Gastroesophageal sphincter (tissue), 4 donors: Measurements from ENCODE around the gene SARM1. TPM values are rescaled to one million over a fixed set of nuclear protein-coding genes. Genes with fewer than 3 reads are reported as not detected.

Experiments
- ATAC-seq: fragments of 150-250 bp; one replicate; pipeline ENCODE4 v1.9.1; 2016; ENCODE audit warnings: mild to moderate bottlenecking, moderate library complexity
- H3K27ac ChIP-seq, 4 donors: fragments of 200-600 bp; sonication (generic) in 3 of 4; 1 replicate in 3 of 4; 2 replicates in 1 of 4; pipeline ENCODE4 v1.5.1; 2016 to 2019
- H3K27me3 ChIP-seq: fragments of 200-600 bp; sonication (generic); one replicate; pipeline ENCODE4 v1.5.1; 2019
- H3K36me3 ChIP-seq, 2 donors: fragments of 200-600 bp; sonication (generic); one replicate each; pipeline ENCODE4 v1.5.1; 2019; ENCODE audit warnings: control low read depth in 1 of 2
- H3K4me1 ChIP-seq, 3 donors: fragments of 200-600 bp; sonication (generic); 1 replicate in 2 of 3; 2 replicates in 1 of 3; pipeline ENCODE4 v1.5.1; 2016 to 2019; ENCODE audit warnings: control low read depth in 2 of 3
- H3K4me3 ChIP-seq, 2 donors: fragments of 200-600 bp; sonication (generic); one replicate each; pipeline ENCODE4 v1.5.1; 2019; ENCODE audit warnings: mild to moderate bottlenecking in 1 of 2, moderate library complexity in 1 of 2
- H3K9me3 ChIP-seq, 3 donors: fragments of 200-600 bp; sonication (generic); one replicate each; pipeline ENCODE4 v1.5.1; 2017 to 2019; ENCODE audit warnings: control low read depth in 2 of 3
- CTCF ChIP-seq, 4 experiments: fragments of 200-600 bp in 2 of 4; fragments of 450-650 bp in 2 of 4; sonication (generic) in 1 of 4; IDR thresholded peaks; one replicate each; pipeline ENCODE4 v1.5.1; 2017 to 2019; ENCODE audit warnings: antibody characterized with exemption in 4 of 4, mild to moderate bottlenecking in 2 of 4, moderate library complexity in 2 of 4
- EP300 ChIP-seq: sonication (generic); formaldehyde crosslinking; IDR thresholded peaks from one replicate; pipeline ENCODE4 v1.6.1; 2017; ENCODE audit warnings: antibody characterized with exemption, mild to moderate bottlenecking
- POLR2A ChIP-seq, 2 donors: fragments of 450-650 bp; IDR thresholded peaks; one replicate each; pipeline ENCODE4 v1.6.1; 2017; ENCODE audit warnings: antibody characterized with exemption in 2 of 2, mild to moderate bottlenecking in 2 of 2, moderate library complexity in 1 of 2
- POLR2AphosphoS5 ChIP-seq: sonication (generic); formaldehyde crosslinking; IDR thresholded peaks from one replicate; pipeline ENCODE4 v1.6.1; 2017; ENCODE audit warnings: antibody characterized with exemption
- WGBS, 2 donors: methylation state at CpG; one replicate each; pipeline ENCODE4 v1.1.5; 2018; ENCODE audit warnings: low coverage in 1 of 2; 5-methylcytosine and 5-hydroxymethylcytosine counted together
- total RNA-seq, 4 donors: library from RNA; depleted of rRNA; stranded (reverse); fragments of >200 nt; gene quantifications; one replicate each; pipeline ENCODE4 v1.1.0, GENCODE V29; 2016

SARM1 gene
- total RNA-seq, 4 donors from 2014 or later, result 9.0 to 26.2 (median 20.6) TPM

DNA sequence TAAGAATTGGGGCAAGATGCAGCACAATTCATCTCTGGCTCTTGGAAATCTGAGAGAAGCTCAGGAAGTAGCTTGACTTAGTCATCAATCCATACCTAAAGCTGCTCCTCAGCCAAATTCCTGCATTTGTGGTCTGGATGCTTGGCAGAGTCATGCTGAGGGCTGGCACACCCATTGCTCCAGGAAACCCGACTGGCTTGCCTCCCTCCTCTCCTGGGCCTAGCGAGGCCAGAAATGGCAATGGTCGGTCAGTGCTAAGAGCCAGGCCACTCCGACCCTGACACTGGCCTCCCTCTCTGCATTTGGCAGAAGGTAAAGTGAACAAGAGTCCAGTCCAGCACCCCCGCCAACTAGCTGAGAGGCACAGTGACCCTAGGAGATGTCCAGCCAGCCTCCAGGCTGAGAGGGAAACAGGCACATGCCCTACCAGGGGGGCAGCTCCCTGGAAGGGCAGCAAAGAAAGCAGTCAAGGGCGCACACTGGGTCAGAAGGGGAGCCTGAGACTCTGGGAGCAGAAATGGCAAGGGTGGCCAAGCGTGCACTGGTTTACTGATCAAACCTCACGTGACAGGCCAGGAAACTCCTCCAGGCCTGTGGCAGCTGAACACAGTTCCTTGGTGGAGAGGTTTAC lies 24.1 kb upstream of the SARM1 start:
- ATAC-seq, result no peak
- 93% methylated on average over 3 of the region's 8 CpGs; no CpG with 5 or more reads in 1 of the 2 donors for WGBS, 2 donors
- no peaks in the 10 kb centered on the region for H3K27me3 ChIP-seq
- peaks cover 0 to 16% (median 0%) of the 10 kb centered on the region in 3 donors for H3K4me1 ChIP-seq
- peaks cover 0 to 99% of the 10 kb centered on the region in 2 donors for H3K36me3 ChIP-seq
- H3K4me3 ChIP-seq, result no peak overlapping the region
- H3K27ac ChIP-seq, result peak overlapping the region in 2 of 4 donors; percentile 20 to 29
- TF ChIP-seq POLR2AphosphoS5, result no peak
- TF ChIP-seq POLR2A (IDR thresholded peaks at IDR 0.05), result no peak
- TF ChIP-seq CTCF (IDR thresholded peaks at IDR 0.05), result no peak
- TF ChIP-seq EP300, result no peak
- no peaks in the 10 kb centered on the region for H3K9me3 ChIP-seq

DNA sequence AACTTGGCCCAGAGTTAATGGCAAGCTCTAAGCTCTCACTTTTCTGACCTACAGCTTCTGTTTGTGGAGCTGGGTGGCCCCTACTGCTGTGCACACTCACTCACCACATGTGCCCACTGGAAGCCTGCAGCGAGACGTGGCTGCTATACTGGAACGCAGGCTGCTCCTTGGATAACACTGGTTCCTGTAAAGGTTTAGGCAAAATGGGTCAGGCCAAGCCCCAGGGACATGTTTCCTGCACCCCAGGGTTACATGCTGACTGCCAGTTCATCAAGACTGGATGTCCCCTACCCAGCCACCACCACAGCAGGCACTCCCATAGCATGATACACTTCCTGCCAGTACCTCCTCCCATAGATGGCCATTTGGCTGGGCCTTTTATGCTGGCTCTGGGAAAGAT lies 22.5 kb upstream of the SARM1 start:
- no peak for ATAC-seq
- no peaks in the 10 kb centered on the region for H3K9me3 ChIP-seq
- TF ChIP-seq POLR2AphosphoS5, result no peak
- no peak for TF ChIP-seq EP300
- TF ChIP-seq CTCF (IDR thresholded peaks at IDR 0.05), result no peak
- TF ChIP-seq POLR2A (IDR thresholded peaks at IDR 0.05), result no peak
- H3K4me1 ChIP-seq, result peaks cover 0 to 16% (median 0%) of the 10 kb centered on the region in 3 donors
- no peak overlapping the region for H3K27ac ChIP-seq
- H3K36me3 ChIP-seq, result peaks cover 0 to 99% of the 10 kb centered on the region in 2 donors
- H3K4me3 ChIP-seq, result no peak overlapping the region
- WGBS, 2 donors, result 17% methylated on average over 1 of the region's 3 CpGs; no CpG with 5 or more reads in 1 of the 2 donors
- H3K27me3 ChIP-seq, result no peaks in the 10 kb centered on the region

GRCh38 chr17:28350271-28350670 lies 21.2 kb upstream of the SARM1 start:
- TF ChIP-seq POLR2AphosphoS5, result no peak
- Histone ChIP-seq H3K4me1 (peaks cover 0 to 21% (median 0%) of the 10 kb centered on the region in 3 donors), H3K27me3 (no peaks in the 10 kb centered on the region), H3K27ac (no peak overlapping the region), H3K4me3 (no peak overlapping the region), H3K36me3 (peaks cover 0 to 99% of the 10 kb centered on the region in 2 donors), H3K9me3 (no peaks in the 10 kb centered on the region)
- no peak for ATAC-seq
- WGBS, 2 donors, result 93% methylated on average over 3 of the region's 7 CpGs; no CpG with 5 or more reads in 1 of the 2 donors

DNA sequence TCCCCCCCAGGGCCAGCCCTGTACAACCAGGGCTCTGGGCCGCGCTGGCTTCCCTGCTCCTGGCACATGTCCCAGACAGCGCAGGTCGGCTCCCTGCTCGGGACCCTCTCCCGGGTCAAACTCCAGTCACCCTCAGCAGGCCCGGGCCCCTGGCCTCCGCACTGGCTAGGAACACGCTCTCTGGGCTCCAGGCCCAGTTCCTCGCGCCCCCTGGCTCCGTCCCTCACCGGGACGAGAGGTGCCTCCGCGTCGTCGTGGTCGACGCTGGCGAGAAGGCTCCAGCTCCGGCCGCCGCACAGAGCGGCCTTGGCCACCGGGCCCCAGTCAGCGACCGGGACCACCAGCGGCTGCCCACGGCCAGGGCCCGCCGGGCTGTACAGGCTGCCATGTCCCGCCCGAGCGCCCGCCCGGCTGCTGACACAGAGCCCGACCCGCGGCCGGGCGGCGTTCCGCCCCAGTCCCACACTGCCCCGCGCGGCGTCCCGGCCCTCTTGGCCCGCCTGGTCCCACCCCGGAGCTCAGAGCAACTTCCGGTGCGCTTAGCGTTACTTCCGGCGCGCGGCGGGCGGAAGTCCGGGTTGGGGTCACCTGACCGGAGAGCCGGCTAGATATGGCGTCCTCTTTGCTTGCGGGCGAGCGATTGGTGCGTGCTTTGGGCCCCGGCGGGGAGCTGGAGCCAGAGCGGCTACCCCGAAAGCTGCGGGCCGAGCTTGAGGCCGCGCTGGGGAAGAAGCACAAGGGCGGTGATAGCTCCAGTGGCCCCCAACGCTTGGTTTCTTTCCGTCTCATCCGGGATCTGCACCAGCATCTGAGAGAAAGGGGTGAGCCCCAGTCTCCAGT lies 14.2 kb upstream of the SARM1 start, which contains the start of gene POLDIP2:
POLDIP2 (minus strand) TSS at position 467 of the 840 bp plus-strand sequence; CDS start at position 388, 79 bp downstream.
- peaks cover 2 to 66% of the 10 kb centered on the region in 2 donors for H3K36me3 ChIP-seq
- peak; percentile 96 to 97 for TF ChIP-seq POLR2A (IDR thresholded peaks at IDR 0.05)
- no peak for TF ChIP-seq EP300
- peak; percentile 82 for TF ChIP-seq POLR2AphosphoS5
- peak in 2 of 4 experiments; percentile 4 to 31 for TF ChIP-seq CTCF (IDR thresholded peaks at IDR 0.05)
- no peaks in the 10 kb centered on the region for H3K9me3 ChIP-seq
- WGBS, 2 donors, result 0% methylated on average over 4 of the region's 80 CpGs; no CpG with 5 or more reads in 1 of the 2 donors
- no peaks in the 10 kb centered on the region for H3K27me3 ChIP-seq
- peak within 1 kb of the TSS; percentile 94 to 99 for H3K4me3 ChIP-seq
- ATAC-seq, result peak; percentile 100
- H3K27ac ChIP-seq, result peak within 1 kb of the TSS; percentile 81 to 96 (median 93)
- peaks cover 3 to 36% (median 19%) of the 10 kb centered on the region in 3 donors for H3K4me1 ChIP-seq

DNA sequence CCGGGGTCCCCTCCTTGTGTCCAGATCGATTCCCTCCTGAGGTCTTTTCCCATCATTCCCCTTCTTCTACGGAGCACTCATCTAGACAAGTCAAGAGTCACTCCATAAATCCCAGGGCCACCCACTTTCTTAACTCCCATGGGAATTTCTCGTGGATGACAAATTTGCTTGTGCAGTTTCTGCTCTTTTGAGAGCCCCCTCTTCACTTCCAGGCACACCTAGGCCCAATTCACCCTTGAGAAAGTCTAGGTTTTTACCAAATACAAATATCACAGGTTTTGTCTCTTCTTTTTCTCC lies 13.6 kb upstream of the SARM1 start:
- Histone ChIP-seq H3K36me3 (peaks cover 2 to 66% of the 10 kb centered on the region in 2 donors), H3K4me3 (peak overlapping the region; percentile 94 to 99), H3K27ac (peak overlapping the region; percentile 81 to 96 (median 93)), H3K4me1 (peaks cover 3 to 36% (median 19%) of the 10 kb centered on the region in 3 donors), H3K9me3 (no peaks in the 10 kb centered on the region), H3K27me3 (no peaks in the 10 kb centered on the region)
- 4 to 6% methylated on average over 3 to 4 of the region's 4 CpGs for WGBS, 2 donors
- ATAC-seq, result no peak
- TF ChIP-seq EP300 (no peak), POLR2A (IDR thresholded peaks at IDR 0.05) (no peak), CTCF (IDR thresholded peaks at IDR 0.05) (no peak), POLR2AphosphoS5 (no peak)
